OCI-LY1 (cell line): ENCODE data around the gene IMMP2L.

Experiments used
- EZH2 ChIP-seq: fragments of 200-600 bp; sonication (generic), shearing (Covaris generic); IDR thresholded peaks from 2 replicates; pipeline ENCODE4 v1.8.0; 2017; ENCODE audit warnings: borderline replicate concordance, mixed run types, mild to moderate bottlenecking, antibody characterized with exemption, low read length, moderate library complexity, mixed read lengths
- TF ChIP-seq, protein P1 (sequence below): fragments of 200-600 bp; sonication (generic), shearing (Covaris generic); IDR thresholded peaks from 2 replicates; pipeline ENCODE4 v1.5.1; 2017; ENCODE audit warnings: mild to moderate bottlenecking, antibody characterized with exemption, low read length, moderate library complexity, mixed read lengths

DNA sequence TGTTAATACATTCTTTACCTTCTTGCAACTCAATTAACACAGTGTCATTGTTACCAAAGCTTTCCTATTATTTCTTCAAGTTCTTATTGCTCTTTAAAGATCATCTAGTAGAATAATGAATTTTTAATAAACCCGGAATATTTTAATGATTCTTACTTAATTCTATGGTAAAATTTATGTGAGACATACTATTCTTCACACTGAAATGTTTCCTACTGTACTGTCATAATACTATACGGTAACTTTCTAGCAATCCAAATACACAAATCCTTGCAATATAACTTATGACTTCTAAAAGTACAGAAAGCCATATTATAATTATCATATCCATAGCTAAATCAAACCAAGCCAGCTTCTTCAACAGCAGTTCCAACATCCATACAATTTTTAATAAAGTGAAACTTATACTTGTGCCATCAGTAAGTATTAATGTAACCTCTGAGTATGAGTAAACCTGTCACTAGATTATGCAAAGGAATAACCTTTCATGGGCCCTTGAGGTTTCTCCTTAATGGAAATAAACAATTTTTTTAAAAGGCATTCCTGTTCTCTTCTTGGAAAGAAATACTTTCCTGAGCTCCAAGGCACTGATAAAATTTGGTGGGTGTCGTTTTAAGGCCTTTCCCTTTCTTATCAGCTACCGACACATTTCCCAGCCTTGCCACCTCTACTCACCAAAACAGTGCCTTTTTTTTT is 87.4 kb downstream of the IMMP2L start:
- TF ChIP-seq, protein P1, sequence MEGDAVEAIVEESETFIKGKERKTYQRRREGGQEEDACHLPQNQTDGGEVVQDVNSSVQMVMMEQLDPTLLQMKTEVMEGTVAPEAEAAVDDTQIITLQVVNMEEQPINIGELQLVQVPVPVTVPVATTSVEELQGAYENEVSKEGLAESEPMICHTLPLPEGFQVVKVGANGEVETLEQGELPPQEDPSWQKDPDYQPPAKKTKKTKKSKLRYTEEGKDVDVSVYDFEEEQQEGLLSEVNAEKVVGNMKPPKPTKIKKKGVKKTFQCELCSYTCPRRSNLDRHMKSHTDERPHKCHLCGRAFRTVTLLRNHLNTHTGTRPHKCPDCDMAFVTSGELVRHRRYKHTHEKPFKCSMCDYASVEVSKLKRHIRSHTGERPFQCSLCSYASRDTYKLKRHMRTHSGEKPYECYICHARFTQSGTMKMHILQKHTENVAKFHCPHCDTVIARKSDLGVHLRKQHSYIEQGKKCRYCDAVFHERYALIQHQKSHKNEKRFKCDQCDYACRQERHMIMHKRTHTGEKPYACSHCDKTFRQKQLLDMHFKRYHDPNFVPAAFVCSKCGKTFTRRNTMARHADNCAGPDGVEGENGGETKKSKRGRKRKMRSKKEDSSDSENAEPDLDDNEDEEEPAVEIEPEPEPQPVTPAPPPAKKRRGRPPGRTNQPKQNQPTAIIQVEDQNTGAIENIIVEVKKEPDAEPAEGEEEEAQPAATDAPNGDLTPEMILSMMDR: no peak
- TF ChIP-seq EZH2: no peak
